HAP-1 (cell line): ENCODE data around the gene CCDC137.

ENCODE experiments used
- DNase-seq, 2 experiments: peaks; one replicate each; pipeline ENCODE4 v3.0.0-alpha.2; 2016 to 2020; ENCODE audit warnings: low spot score in 2 of 2
- H3K27me3 ChIP-seq: fragments of 250-450 bp; sonication (Bioruptor Pico); 2 replicates; pipeline ENCODE4 v1.5.1; 2020; ENCODE audit warnings: low read depth, mild to moderate bottlenecking, moderate library complexity
- H3K36me3 ChIP-seq: fragments of 250-450 bp; sonication (Bioruptor Pico); replicated peaks from 2 replicates; pipeline ENCODE4 v1.5.1; 2020; ENCODE audit warnings: mild to moderate bottlenecking
- H3K4me1 ChIP-seq: fragments of 250-450 bp; sonication (Bioruptor Pico); 2 replicates; pipeline ENCODE4 v1.5.1; 2020; ENCODE audit warnings: mild to moderate bottlenecking
- H3K4me3 ChIP-seq: fragments of 250-450 bp; sonication (Bioruptor Pico); 2 replicates; pipeline ENCODE4 v1.5.1; 2020; ENCODE audit warnings: mild to moderate bottlenecking, moderate library complexity
- H3K9me3 ChIP-seq: fragments of 250-450 bp; sonication (Bioruptor Pico); 2 replicates; pipeline ENCODE4 v1.5.1; 2020; ENCODE audit warnings: mild to moderate bottlenecking, moderate library complexity
- in situ Hi-C: fragments of 300-500 bp; cut with MboI; formaldehyde crosslinking; loops from 3 replicates; pipeline ENCODE4 v1.14.3; 2020; ENCODE audit warnings: low sequenced_read_pairs, inconsistent platforms, mixed read lengths

Gene CCDC137

GRCh38 chr17:81694810-81695209 is 28.3 kb downstream of the CCDC137 start:
- Histone ChIP-seq H3K27me3 (no peaks in the 10 kb centered on the region), H3K36me3 (peaks cover 91% of the 10 kb centered on the region), H3K4me3 (no peak overlapping the region), H3K9me3 (no peaks in the 10 kb centered on the region), H3K4me1 (no peaks in the 10 kb centered on the region)
- in situ Hi-C loops, result no loop called here
- DNase-seq, result no peak

- in situ Hi-C loops, result no loop called here
- H3K36me3 ChIP-seq, result peaks cover 89% of the 10 kb centered on the region
- H3K27me3 ChIP-seq, result no peaks in the 10 kb centered on the region
- no peak for DNase-seq
- no peaks in the 10 kb centered on the region for H3K4me1 ChIP-seq
- H3K9me3 ChIP-seq, result no peaks in the 10 kb centered on the region
- H3K4me3 ChIP-seq, result no peak overlapping the region
These were observed 28.7 kb downstream of the CCDC137 start for GRCh38 chr17:81695211-81695610.

GRCh38 chr17:81695801-81696200 is 29.3 kb downstream of the CCDC137 start:
- Histone ChIP-seq H3K27me3 (no peaks in the 10 kb centered on the region), H3K9me3 (no peaks in the 10 kb centered on the region), H3K4me3 (no peak overlapping the region), H3K36me3 (peaks cover 86% of the 10 kb centered on the region), H3K4me1 (no peaks in the 10 kb centered on the region; the same call in none of the 2 replicates)
- in situ Hi-C loops, result no loop called here
- DNase-seq, result no peak

DNA sequence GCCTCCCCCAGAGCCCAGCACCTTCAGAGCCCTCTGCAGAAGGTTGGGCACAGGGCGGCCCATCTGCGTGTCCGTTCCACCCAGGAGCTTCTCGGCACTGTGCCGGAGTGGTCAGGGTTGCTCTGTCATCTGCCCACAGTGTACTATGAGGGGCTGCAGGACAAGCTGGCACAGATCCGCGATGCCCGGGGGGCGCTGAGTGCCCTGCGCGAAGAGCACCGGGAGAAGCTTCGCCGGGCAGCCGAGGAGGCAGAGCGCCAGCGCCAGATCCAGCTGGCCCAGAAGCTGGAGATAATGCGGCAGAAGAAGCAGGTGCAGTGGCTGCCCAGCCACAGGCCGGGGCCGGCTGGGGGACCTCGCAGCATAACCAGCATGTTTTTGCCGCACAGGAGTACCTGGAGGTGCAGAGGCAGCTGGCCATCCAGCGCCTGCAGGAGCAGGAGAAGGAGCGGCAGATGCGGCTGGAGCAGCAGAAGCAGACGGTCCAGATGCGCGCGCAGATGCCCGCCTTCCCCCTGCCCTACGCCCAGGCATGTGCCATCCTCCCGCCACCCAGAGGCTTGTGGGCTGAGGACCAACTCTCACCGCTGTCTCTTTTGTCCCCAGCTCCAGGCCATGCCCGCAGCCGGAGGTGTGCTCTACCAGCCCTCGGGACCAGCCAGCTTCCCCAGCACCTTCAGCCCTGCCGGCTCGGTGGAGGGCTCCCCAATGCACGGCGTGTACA is 29.8 kb downstream of the CCDC137 start:
- Histone ChIP-seq H3K36me3 (peaks cover 88% of the 10 kb centered on the region), H3K27me3 (no peaks in the 10 kb centered on the region), H3K4me1 (peaks cover 3% of the 10 kb centered on the region), H3K4me3 (no peak overlapping the region), H3K9me3 (no peaks in the 10 kb centered on the region)
- in situ Hi-C loops, result no loop called here
- DNase-seq, result no peak

DNA sequence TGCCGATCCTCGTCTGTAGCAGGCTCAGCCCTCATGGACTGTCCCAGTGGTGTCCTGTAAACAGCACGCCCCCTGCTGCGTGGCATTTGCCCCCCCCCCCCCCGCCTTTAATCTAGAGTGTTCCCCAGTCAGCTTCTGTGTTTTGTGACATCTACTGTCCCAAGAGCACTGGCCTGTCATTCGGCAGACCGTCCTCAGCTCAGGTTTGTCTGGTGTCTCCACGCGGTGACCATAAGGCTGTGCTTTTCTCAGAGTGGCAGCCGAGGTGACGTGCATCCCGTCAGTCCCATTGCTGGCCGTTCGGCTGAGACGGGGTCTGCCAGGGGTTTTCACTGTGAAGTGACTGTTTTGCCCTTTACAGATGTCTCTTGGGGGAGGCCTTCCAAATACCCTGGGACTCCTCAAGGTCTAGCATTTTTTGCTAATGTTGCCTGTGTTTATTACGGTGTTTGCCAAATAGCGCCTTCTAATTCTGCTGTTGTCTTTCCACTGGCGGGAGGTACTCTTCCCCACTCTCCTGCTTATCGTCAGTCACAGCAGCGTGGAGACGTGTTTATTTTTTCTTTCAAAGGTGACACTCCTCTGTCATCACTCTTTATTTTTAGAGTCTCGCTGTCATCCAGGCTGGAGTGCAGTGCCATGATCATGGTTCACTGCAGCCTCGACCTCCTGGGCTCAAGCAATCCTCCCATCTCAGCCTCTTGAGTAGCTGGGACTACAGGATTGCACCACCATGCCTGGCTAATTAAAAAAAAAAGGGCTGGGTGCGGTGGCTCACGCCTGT is 30.9 kb downstream of the CCDC137 start:
- in situ Hi-C loops, result no loop called here
- H3K27me3 ChIP-seq, result no peaks in the 10 kb centered on the region
- no peak for DNase-seq
- no peak overlapping the region for H3K4me3 ChIP-seq
- no peaks in the 10 kb centered on the region for H3K9me3 ChIP-seq
- peaks cover 87% of the 10 kb centered on the region for H3K36me3 ChIP-seq
- peaks cover 8% of the 10 kb centered on the region for H3K4me1 ChIP-seq

GRCh38 chr17:81700353-81701287 is 34.1 kb downstream of the CCDC137 start:
- no peaks in the 10 kb centered on the region for H3K9me3 ChIP-seq
- peak overlapping the region; percentile 80 for H3K4me3 ChIP-seq
- no peak for DNase-seq
- H3K36me3 ChIP-seq, result peaks cover 85% of the 10 kb centered on the region
- in situ Hi-C loops, result no loop called here
- H3K27me3 ChIP-seq, result no peaks in the 10 kb centered on the region
- H3K4me1 ChIP-seq, result peaks cover 8% of the 10 kb centered on the region

DNA sequence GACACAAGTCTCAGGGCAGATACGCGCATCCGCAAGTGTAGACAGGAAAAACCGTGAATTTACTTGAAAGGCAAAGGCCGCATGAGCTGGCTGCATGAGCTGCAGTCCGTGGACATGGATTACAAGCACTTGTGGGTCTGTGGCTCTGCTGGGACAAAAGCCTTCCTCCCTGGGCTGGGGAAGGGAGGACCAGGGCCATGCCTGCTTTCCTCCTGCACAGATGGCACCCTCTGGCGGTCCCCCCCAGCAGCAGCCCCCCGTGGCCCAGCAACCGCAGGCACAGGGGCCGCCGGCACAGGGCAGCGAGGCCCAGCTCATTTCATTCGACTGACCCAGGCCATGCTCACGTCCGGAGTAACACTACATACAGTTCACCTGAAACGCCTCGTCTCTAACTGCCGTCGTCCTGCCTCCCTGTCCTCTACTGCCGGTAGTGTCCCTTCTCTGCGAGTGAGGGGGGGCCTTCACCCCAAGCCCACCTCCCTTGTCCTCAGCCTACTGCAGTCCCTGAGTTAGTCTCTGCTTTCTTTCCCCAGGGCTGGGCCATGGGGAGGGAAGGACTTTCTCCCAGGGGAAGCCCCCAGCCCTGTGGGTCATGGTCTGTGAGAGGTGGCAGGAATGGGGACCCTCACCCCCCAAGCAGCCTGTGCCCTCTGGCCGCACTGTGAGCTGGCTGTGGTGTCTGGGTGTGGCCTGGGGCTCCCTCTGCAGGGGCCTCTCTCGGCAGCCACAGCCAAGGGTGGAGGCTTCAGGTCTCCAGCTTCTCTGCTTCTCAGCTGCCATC is 34.9 kb downstream of the CCDC137 start:
- in situ Hi-C loops, result no loop called here
- no peaks in the 10 kb centered on the region for H3K27me3 ChIP-seq
- H3K4me3 ChIP-seq, result peak overlapping the region; percentile 80
- H3K36me3 ChIP-seq, result peaks cover 85% of the 10 kb centered on the region
- H3K9me3 ChIP-seq, result no peaks in the 10 kb centered on the region
- peaks cover 8% of the 10 kb centered on the region for H3K4me1 ChIP-seq
- DNase-seq, result no peak

- Histone ChIP-seq H3K9me3 (no peaks in the 10 kb centered on the region), H3K4me3 (peak within 1 kb of the TSS; percentile 80), H3K27me3 (no peaks in the 10 kb centered on the region), H3K4me1 (peaks cover 8% of the 10 kb centered on the region), H3K36me3 (peaks cover 87% of the 10 kb centered on the region)
- in situ Hi-C loops, result no loop called here
- peak; percentile 94 for DNase-seq
These were observed 36.6 kb downstream of the CCDC137 start, which contains the start of gene MRPL12 for GRCh38 chr17:81702934-81703746. MRPL12 (plus strand) TSS chr17:81703367; CDS start chr17:81703502, 135 bp downstream.

DNA sequence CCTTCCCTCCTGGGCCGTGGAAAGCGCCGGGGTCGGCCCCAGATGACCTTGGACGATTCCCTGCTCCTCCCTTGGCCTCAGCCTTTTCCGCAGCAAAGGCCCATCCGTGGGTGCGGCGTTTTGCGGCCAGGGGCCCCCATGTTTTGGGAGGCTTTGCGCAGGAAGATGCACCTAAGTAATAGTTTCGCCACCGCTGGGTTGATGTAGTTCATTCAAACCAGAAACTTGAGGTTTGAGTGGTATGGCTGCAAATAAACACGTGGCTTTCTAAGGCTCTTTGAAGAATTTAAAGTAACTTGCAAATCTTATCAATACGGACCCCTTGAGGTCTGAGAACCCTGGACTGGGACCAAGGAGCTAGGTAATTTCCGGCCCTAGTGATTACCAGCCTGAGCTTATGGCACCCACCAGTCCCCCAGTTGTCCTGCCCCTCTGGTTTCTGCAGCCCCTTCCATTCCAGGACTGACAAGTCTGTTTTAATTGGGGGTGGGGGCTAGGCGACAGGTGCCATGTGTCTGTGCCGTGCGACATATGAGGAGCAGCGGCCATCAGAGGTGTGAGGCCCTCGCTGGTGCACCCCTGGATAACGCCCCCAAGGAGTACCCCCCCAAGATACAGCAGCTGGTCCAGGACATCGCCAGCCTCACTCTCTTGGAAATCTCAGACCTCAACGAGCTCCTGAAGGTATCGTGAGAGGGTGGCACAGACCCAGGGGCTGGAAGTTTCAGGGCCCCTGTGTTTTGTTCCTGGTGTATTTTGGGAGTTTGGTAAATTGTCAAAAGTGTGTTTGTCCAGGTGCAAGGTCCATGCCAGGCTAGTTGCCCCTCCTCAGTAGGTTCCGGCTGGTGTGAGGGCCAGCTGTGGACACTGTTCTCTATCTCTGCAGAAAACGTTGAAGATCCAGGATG is 37.5 kb downstream of the CCDC137 start:
- Histone ChIP-seq H3K4me3 (peak overlapping the region; percentile 80), H3K9me3 (no peaks in the 10 kb centered on the region), H3K36me3 (peaks cover 86% of the 10 kb centered on the region), H3K27me3 (no peaks in the 10 kb centered on the region), H3K4me1 (peaks cover 8% of the 10 kb centered on the region)
- no peak for DNase-seq
- in situ Hi-C loops, result no loop called here

GRCh38 chr17:81705518-81706231 is 39.1 kb downstream of the CCDC137 start:
- Histone ChIP-seq H3K27me3 (no peaks in the 10 kb centered on the region), H3K36me3 (peaks cover 75% of the 10 kb centered on the region), H3K4me3 (no peak overlapping the region), H3K9me3 (no peaks in the 10 kb centered on the region), H3K4me1 (peaks cover 9% of the 10 kb centered on the region)
- DNase-seq, result no peak
- in situ Hi-C loops, result no loop called here

DNA sequence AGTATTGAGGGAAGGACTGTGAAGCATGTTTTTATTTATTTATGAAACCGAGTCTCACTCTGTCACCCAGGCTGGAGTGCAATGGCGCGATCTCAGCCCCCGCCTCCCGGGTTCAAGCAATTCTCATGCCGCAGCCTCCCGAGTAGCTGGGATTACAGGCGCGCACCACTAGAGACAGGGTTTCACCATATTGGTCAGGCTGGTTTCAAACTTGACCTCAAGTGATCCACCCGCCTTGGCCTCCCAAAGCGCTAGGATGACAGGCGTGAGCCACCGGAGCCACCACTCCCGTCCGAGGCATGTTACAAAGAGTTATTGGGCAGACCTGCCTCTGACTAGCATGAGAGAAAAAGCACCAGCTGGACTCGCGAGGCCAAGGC is 39.7 kb downstream of the CCDC137 start:
- Histone ChIP-seq H3K4me1 (peaks cover 13% of the 10 kb centered on the region), H3K9me3 (no peaks in the 10 kb centered on the region), H3K27me3 (no peaks in the 10 kb centered on the region), H3K4me3 (no peak overlapping the region), H3K36me3 (peaks cover 70% of the 10 kb centered on the region)
- in situ Hi-C loops, result no loop called here
- no peak for DNase-seq
